K562 (cell line): Measurements from ENCODE around the gene RASAL1.

ENCODE experiments used
- CTCF ChIP-seq, 3 experiments: IDR thresholded peaks in 2 of 3; conservative IDR thresholded peaks in 1 of 3; 2 replicates each; pipeline ENCODE4 v1.5.1; 2011 to 2012; ENCODE audit warnings: low read length in 3 of 3, mild to moderate bottlenecking in 3 of 3, control low read depth in 2 of 3, improper control_type of control experiment in 1 of 3, inconsistent platforms in 1 of 3, low read depth in 1 of 3, mixed read lengths in 1 of 3, moderate library complexity in 1 of 3; ENCODE audit not compliant: insufficient read depth in 2 of 3
- KDM1A ChIP-seq, 2 experiments: fragments of 450-650 bp; IDR thresholded peaks; 2 replicates each; pipeline ENCODE4 v1.6.1; 2016; ENCODE audit warnings: mild to moderate bottlenecking in 2 of 2
- NCOA4 ChIP-seq: fragments of 450-650 bp; IDR thresholded peaks from 2 replicates; pipeline ENCODE4 v1.6.1; 2018; ENCODE audit warnings: mild to moderate bottlenecking; ENCODE audit not compliant: partially characterized antibody

- TF ChIP-seq KDM1A (IDR thresholded peaks at IDR 0.05): no peak
- no peak for TF ChIP-seq CTCF (IDR thresholded peaks at IDR 0.05 in 2 of 3, conservative IDR thresholded peaks at IDR 0.05 in 1 of 3; ENCODE audit: insufficient read depth in 2 of 3, low read depth in 1 of 3, low read length in 3 of 3)
- TF ChIP-seq NCOA4: no peak
Observed at GRCh38 chr12:113184900-113185179, 49.3 kb upstream of the RASAL1 start.
